Measurements from ENCODE around the gene PSMA5. TPM values are rescaled to one million over a fixed set of nuclear protein-coding genes. Genes with fewer than 3 reads are reported as not detected.

The PSMA5 gene
- total RNA-seq, 1 donor from 2014 or later, result 84.9 TPM

DNA sequence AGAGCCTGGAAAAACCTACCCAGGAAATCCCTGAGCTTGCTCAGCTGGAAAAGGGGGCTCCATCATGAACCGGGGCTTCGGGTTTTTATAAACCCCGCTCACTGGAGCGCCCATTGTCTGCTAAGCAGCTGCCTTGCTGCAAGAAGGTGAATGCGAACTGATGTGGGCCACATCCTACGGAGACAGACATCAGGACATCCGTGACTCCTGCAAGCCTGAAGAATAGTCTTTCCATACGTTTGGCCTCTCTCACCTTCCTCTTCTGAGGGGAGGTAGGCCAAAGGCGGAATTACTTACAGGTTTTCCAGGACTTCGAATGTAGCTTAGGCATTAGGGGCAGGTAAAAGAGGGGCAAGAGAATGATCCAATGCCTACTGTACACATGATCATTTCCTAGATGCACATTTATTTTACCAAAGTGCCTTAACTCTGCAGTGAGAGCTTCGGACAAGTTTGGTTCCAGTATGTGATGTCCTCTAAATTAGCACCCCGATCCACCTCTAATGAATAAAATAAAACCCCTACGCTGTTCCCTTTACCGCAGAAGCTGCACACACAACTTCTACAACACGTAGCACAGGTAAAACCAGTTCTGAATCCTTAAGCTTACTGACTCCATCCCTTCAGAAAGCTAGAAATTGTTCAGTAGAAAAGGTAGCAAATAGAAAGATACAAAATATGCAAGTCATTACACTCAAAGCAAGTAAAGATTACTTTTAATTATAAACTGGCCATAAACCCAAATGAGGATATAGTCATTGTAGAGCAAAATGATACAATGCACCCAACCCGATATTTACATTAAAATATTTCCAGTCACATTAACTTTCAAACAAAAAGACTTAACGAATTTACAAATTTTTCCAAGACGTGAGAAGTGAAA is 27.7 kb downstream of the PSMA5 start:
- Mint-ChIP-seq H3K27ac (ENCODE audit: unreplicated experiment) (peak overlapping the region; percentile 67), H3K36me3 (ENCODE audit: low read depth, unreplicated experiment) (peaks cover under 1% of the 10 kb centered on the region), H3K9me3 (ENCODE audit: unreplicated experiment) (no peaks in the 10 kb centered on the region), H3K27me3 (ENCODE audit: unreplicated experiment) (peaks cover 4% of the 10 kb centered on the region), H3K4me1 (ENCODE audit: unreplicated experiment) (peaks cover 30% of the 10 kb centered on the region), H3K4me3 (ENCODE audit: unreplicated experiment) (peak overlapping the region; percentile 90)
- DNase-seq (ENCODE audit: low spot score), result no peak
- TF ChIP-seq, protein P1, sequence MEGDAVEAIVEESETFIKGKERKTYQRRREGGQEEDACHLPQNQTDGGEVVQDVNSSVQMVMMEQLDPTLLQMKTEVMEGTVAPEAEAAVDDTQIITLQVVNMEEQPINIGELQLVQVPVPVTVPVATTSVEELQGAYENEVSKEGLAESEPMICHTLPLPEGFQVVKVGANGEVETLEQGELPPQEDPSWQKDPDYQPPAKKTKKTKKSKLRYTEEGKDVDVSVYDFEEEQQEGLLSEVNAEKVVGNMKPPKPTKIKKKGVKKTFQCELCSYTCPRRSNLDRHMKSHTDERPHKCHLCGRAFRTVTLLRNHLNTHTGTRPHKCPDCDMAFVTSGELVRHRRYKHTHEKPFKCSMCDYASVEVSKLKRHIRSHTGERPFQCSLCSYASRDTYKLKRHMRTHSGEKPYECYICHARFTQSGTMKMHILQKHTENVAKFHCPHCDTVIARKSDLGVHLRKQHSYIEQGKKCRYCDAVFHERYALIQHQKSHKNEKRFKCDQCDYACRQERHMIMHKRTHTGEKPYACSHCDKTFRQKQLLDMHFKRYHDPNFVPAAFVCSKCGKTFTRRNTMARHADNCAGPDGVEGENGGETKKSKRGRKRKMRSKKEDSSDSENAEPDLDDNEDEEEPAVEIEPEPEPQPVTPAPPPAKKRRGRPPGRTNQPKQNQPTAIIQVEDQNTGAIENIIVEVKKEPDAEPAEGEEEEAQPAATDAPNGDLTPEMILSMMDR (IDR thresholded peaks at IDR 0.05; ENCODE audit: unreplicated experiment), result no peak

GRCh38 chr1:109397581-109398342 is 28.5 kb downstream of the PSMA5 start, which contains the start of gene SORT1:
SORT1 (minus strand) TSS chr1:109397918; CDS start chr1:109397892, 26 bp downstream.
- TF ChIP-seq, protein P1 (IDR thresholded peaks at IDR 0.05; ENCODE audit: unreplicated experiment), result peak; percentile 15
- no peaks in the 10 kb centered on the region for H3K36me3 Mint-ChIP-seq (ENCODE audit: low read depth, unreplicated experiment)
- no peaks in the 10 kb centered on the region for H3K9me3 Mint-ChIP-seq (ENCODE audit: unreplicated experiment)
- peak within 1 kb of the TSS; percentile 67 for H3K27ac Mint-ChIP-seq (ENCODE audit: unreplicated experiment)
- DNase-seq (ENCODE audit: low spot score), result peak; percentile 88
- peaks cover 37% of the 10 kb centered on the region for H3K4me1 Mint-ChIP-seq (ENCODE audit: unreplicated experiment)
- peaks cover 4% of the 10 kb centered on the region for H3K27me3 Mint-ChIP-seq (ENCODE audit: unreplicated experiment)
- H3K4me3 Mint-ChIP-seq (ENCODE audit: unreplicated experiment), result peak within 1 kb of the TSS; percentile 96

DNA sequence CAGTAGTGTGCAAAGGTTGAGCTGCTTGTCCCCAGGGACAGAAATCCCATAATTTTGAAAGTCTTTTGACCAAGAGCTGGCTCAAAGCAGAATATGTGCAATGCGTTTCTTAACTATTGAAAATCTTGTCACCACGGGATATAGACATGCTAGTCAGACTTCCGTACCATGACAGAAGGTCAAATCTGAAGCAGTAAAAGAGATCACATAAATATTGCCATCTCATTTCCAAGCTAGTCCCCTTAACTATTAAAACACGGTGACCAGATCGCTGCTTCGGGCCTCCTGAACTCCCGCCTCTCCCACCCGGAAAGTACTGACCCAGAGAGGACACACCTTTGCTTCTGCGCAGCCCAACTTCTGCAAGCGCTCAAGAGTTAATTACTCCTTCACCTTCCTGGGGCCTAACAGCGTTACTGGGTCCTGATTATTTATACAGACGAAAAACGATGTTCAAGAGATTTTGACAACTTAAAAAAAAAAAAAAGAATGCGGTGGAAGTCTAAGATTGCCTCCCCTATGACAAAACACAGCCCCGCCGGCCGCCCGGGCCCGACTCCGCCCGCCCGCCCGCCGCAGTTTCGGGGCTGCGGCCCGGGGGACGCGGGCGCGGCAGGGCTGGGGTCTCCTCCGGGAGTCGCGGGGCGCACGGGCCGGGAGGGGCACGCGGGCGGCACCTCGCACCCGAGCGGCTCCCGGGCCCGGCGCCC is 29.2 kb downstream of the PSMA5 start:
- H3K27ac Mint-ChIP-seq (ENCODE audit: unreplicated experiment), result peak overlapping the region; percentile 49
- peaks cover 45% of the 10 kb centered on the region for H3K4me1 Mint-ChIP-seq (ENCODE audit: unreplicated experiment)
- H3K9me3 Mint-ChIP-seq (ENCODE audit: unreplicated experiment), result no peaks in the 10 kb centered on the region
- H3K36me3 Mint-ChIP-seq (ENCODE audit: low read depth, unreplicated experiment), result no peaks in the 10 kb centered on the region
- peak; percentile 6 for DNase-seq (ENCODE audit: low spot score)
- H3K4me3 Mint-ChIP-seq (ENCODE audit: unreplicated experiment), result peak overlapping the region; percentile 96
- TF ChIP-seq, protein P1 (IDR thresholded peaks at IDR 0.05; ENCODE audit: unreplicated experiment), result no peak
- H3K27me3 Mint-ChIP-seq (ENCODE audit: unreplicated experiment), result peaks cover 4% of the 10 kb centered on the region

- Mint-ChIP-seq H3K4me1 (ENCODE audit: unreplicated experiment) (peaks cover 49% of the 10 kb centered on the region), H3K36me3 (ENCODE audit: low read depth, unreplicated experiment) (no peaks in the 10 kb centered on the region), H3K4me3 (ENCODE audit: unreplicated experiment) (peak overlapping the region; percentile 96), H3K27ac (ENCODE audit: unreplicated experiment) (peak overlapping the region; percentile 81), H3K27me3 (ENCODE audit: unreplicated experiment) (peaks cover 4% of the 10 kb centered on the region), H3K9me3 (ENCODE audit: unreplicated experiment) (no peaks in the 10 kb centered on the region)
- TF ChIP-seq, protein P1 (IDR thresholded peaks at IDR 0.05; ENCODE audit: unreplicated experiment), result no peak
- no peak for DNase-seq (ENCODE audit: low spot score)
Observed at GRCh38 chr1:109396513-109396839, 29.8 kb downstream of the PSMA5 start.

Data from endothelial cell (in vitro differentiated cells).